NCI-H1436 (cell line): Measurements from ENCODE around the gene CMTM3.
A peak's percentile ranks its signal among the peaks of the same experiment; 100 is the strongest.
"Not testable (repeated sequence)": the region's sequence is repeated elsewhere in the genome, so short reads cannot be mapped to it uniquely, and the experiment has no call there.

Source experiments
- DNase-seq: peaks from one replicate; lab custom pipeline; 2025; lab: John Stamatoyannopoulos, UW

Gene CMTM3

DNA sequence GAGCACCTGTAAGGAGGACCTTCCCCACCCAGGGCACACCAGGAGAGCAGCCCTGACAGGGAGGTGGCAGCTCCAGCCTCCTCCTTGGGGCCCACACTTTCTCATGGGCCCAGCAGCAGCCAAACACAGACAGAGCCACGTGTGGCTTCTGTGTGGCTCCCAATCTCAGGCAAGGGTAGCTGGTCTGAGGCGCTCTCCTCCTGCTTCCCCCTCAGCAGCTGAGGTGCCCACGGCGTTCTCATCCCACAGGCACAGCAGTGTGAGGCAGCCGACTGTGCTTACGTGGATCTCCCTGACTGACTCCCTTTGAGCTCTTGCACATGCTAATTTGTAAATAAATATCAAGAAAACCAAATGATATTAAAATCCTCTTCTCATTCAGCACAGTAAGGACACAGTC lies 30.9 kb downstream of the CMTM3 start:
- DNase-seq, result no peak

DNA sequence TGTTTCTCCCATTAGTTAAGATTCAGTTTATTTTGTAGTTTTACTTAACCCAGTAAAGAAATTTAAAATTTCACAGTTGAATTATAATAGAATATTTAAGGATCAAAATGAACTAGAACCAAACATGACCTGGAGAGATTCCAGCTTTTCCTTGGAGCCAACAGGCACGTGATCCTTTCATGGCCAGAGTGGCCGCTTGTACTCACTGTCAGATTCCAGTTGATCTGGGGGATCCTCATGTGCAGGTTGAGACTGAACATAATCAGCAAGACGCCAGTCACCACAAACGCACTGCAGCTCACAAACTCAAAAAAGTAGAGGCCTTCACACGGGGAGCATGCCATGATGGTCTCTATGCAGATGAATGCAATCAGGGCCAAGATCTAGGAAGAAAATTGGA lies 31.7 kb downstream of the CMTM3 start:
- no peak for DNase-seq

DNA sequence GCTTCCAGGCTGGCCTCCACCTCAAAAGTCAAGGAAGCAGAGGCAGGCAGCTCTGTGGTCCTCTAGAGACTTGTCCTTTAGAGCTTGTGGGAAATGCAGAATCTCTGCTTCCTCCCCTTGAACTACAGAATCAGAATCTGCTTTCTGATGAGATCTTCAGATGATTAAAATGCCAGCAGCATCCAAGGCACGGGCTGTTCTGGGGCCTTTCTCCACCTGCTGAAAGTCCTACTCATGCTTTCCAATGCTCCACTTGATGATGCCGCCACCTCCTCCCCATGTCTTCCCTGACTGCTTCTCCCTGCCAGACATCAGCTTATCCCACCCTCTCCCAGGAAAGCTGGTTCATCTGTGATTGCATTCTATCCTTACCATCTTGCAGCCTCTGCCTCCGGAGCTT lies 33.3 kb downstream of the CMTM3 start:
- DNase-seq, result no peak

DNA sequence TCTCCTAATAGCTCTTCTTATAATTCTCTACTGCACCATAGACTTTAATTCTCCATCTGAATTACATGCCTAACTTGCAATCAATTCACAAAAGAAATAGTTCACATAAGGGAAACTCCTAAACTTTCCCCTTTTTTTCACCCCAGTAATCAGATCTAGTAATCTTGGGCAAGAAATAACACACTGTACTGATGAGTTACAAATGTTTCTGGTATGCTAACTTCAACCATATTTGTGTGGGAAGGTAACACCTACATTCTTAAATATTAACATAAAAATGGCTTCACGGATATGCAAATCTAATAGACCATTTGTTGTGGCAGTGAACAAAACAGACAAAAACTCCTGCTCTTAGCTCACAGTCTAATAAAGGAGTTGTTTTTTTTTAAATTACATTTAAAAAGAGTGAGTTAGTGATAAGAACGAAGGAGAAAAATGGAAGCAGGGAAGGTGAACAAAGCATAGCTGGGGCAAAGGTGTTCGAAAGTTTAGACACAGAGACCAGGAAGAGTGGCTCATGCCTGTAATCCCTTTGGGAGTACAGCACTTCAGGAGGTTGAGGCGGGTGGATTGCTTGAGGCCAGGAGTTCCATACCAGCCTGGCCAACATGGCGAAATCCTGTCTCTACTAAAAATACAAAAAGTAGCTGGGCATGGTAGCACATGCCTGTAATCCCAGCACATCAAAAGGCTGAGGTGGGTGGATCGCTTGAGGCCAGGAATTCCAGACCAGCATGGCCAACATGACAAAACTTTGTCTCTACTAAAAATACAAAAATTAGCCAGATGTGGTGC lies 34.8 kb downstream of the CMTM3 start:
- no peak for DNase-seq

DNA sequence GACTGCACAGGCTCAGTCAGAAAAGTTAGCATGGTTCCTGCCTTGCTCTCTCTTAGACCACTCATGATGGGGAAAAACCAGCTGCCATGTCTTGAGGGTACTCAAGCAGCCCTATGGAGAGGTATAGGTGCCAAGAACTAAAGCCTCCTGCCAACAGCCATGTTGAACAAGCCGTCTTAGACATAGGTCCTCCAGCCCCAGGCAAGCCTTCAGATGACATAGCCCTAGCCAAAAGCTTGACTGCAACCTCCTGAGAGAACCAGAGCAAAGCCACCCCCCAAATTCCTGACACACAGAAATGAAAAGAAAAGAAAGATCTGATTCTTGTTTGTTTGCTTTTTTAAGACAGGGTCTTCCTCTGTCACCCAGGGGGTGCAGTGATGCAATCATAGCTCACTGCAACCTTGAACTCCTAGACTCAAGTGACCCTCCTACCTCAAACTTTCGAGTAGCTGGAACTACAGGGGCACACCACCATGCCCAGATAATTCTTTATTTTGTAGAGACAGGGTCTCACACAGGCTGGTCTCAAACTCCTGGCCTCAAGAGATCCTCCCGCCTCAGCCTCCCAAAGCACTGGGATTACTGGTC lies 36.3 kb downstream of the CMTM3 start:
- no peak for DNase-seq

DNA sequence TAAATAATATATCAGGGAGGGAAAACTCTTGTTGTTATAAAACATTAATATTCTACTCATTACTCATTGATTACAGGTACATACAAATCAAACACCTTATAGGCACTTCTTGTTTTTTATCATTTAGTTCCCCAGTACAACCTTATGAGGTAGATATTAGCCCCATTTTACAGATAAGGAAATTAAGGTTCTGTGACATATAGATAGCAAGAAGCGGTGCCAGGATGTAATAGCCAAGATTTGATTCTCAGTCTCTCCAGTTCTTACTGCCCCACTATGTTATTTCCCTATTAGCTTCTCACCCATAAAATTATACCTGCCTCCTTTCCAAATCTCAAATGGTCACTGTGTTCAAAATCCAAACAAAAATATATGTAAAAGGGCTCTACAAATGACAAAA lies 36.9 kb downstream of the CMTM3 start:
- DNase-seq, result no peak

DNA sequence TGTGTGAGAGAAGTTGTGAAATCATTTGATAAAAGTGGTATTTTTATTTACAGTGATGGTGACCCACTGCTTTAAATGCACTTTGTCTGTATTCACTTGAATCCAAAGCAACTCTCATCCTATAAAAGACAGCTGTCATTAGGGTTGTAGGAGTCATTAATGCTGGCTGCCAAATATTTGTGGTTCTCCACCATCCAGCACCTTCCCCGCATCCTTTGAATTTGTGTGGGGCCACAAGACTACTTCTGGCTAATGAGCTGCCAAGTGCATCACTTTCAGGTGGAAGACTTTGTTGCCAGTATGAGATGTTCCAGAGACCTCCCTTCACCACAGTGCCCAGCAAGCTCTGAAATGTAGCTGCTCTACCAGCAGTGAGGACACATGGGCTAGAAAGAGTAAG lies 43.4 kb downstream of the CMTM3 start:
- no peak for DNase-seq

DNA sequence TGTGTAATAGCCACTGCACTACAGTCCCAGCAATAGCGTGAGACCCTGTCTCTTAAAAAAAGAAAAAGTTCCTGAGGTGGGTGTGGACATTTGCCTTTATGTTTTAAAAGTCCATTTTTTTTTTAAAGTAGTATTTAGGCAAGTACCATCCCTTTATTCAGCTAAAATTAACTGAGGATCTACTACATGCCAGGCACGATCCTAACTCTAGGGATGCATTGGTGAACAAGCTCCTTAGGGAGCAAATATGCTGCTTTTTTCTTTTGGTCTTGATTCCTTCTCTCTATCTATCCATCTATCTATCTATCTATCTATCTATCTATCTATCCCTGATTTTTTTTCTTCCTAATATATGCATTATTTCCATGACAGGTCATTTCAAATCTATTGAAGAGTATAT lies 44.7 kb downstream of the CMTM3 start:
- DNase-seq, result no peak

DNA sequence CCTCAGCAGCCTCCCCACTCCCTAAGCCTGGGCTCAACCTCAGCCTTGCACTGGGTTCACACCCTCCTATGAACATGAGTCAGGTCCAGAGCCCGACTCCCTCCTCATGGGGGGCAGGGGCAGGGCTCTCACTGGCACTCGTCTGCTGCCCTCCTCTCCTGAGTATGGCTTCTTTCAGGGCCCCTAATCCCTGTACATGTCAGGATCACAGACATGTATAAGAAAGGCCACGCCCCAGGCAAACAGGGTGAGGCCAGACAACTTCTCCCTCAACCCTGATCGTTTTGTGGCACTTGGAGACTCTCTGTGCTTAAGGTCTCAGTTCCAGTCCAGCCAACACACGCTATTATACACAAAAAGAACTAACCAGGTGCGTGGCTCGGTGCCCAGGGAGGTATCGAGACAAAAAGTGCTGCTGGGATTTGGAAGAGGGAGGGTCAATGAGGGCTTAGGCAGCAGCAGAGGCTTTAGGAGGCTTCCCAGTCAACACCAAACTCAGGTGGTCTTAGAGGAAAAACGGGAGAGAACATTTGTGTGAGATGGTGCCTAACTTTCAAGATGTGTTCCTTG lies 45.2 kb downstream of the CMTM3 start:
- DNase-seq, result no peak

DNA sequence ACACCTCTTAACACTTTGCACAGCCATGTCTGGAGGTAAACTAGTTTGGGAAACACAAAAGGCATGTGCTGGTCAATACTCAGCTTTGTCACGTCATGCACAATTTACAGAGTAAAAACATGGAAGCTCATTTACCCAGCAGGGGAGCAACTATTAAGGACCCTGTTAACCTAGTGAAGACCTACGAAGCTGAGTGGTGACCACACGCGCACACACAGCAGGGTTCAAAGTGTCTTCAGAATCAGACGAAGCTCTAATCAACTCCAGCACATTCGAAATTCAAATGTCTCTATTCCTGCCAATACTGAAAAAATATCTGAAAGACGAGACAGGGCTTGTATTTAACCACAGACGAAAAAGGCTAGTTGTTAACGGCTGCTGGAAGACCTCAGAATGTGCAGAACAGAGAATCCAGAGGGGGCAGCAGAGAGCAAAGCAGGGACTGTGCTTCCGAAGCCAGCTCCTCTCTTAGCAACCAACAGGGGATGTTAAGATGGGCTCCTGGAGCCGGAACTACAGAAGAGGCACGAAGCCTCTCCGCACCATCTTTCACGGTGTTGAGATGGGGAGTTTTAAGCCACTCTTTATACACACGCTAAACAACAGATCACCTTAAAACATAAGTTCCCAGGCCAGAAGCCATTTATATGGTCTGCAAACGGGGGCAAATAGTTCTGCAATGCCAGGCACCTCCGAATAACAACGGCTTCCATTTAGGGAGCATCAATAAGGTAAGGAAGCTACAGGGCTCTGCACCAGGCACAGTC lies 46.4 kb downstream of the CMTM3 start:
- DNase-seq, result peak; percentile 62

DNA sequence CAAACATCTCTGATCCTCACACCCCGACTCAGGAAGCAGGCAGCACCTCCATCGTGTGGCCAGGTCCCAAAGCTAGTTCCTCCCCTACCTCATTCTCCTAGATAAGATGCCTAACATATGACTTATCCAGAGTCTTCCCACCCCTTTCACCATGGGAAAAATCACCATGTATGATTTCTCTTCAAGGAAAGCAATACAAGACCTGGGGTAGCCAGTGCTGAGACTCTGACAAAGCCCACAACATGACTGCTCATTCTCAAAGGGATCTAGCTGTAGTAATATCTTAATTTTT lies 46.9 kb downstream of the CMTM3 start:
- no peak for DNase-seq

DNA sequence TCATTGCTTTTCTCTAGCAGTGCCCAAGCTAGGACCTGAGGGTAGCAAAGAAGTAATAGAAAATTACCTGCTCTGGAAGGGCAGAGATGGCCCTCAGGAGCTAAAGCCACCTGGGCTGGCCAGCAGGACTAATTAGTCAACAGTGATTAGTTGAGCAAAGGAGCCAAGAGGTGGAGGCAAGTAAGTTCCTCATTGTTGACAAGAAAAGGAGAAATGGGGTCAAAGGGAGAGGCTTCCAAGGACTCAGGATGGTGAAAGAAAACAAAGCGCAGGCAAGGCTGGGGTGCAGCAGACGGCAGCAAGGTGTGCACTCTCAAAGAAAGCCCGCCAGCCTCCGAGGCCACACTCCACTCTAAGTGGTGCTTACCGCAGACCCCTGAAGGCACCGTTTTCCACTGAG lies 47.5 kb downstream of the CMTM3 start:
- DNase-seq, result no peak

DNA sequence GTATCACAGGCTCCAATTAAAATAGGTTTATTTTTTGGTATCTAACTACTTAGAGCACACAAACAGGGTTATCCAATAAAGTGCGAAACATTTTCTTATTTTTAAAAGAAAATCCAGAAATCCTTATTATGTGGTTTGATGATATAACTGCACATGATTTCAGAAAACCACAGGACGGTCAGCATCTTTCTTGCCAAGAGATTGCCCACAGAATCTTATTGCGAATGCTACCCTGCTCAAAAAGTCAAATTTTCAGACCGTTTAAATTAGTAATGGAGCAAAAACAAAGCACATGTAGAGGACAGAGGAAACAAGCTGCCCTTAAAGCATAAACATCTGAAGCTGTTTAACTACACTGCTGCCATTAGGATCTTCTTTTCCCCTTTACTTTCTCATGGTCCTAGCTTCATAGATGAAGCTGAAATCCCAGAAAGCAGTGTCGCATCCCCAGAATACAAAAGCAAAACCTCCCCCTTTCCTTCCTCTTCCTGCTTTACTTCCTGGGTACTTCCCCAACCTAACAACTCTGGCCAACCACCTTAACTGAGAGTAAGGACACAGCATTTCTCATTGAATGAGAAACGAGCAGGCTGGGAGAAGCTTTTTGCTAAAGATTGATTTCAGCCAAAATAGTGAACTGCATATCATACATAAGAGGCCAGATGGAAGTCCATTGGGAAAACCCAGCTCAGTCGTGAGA lies 48.3 kb downstream of the CMTM3 start:
- no peak for DNase-seq

DNA sequence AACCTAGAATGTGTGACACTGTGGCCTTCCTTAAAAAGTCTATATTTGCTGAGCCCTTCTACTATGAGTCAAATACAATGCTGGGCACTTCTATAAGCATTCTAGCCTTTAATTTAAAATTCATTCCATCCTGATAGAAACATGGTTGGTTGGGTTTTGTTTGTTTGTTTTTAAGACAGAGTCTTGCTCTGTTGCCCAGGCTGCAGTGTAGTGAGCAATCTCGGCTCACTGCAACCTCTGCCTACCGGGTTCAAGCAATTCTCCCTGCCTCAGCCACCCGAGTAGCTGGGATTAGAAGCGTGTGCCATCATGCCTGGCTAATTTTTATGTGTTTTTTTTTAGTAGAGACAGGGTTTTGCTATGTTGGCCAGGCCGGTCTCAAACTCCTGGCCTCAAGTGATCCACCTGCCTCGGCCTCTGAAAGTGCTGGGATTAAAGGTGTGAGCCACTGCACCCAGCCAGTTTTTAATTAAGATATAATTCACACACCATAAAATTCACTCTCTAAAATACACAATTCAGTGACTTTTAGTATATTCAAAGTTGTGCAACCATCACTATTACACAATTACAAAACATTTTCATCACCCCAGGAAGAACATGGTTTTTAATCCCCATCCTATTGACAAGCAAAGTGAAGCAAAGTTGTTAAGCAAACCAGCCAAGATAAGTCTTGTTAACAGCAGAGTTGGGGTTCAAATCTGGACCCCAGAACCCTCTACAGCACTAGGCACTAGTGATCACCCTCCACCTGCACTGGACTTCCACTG lies 49.3 kb downstream of the CMTM3 start:
- DNase-seq, result no peak

DNA sequence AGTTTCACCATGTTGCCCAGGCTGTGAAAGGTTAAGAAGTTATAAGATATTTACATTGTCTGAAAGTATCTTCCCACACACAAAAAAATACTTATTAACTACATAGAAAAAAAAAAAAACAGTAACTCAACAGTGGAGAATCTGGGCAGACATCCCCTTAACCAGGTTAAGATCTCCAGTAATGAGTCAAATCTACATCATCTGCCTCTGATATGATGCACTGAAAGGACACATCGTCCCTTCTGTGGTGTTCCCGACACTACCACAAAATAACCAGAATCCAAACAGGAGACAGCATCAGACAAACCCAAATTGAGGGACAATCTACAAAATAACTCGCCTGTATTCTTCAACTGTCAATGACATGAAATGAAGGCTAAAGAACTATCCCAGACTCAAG lies 52.0 kb downstream of the CMTM3 start:
- DNase-seq, result no peak

DNA sequence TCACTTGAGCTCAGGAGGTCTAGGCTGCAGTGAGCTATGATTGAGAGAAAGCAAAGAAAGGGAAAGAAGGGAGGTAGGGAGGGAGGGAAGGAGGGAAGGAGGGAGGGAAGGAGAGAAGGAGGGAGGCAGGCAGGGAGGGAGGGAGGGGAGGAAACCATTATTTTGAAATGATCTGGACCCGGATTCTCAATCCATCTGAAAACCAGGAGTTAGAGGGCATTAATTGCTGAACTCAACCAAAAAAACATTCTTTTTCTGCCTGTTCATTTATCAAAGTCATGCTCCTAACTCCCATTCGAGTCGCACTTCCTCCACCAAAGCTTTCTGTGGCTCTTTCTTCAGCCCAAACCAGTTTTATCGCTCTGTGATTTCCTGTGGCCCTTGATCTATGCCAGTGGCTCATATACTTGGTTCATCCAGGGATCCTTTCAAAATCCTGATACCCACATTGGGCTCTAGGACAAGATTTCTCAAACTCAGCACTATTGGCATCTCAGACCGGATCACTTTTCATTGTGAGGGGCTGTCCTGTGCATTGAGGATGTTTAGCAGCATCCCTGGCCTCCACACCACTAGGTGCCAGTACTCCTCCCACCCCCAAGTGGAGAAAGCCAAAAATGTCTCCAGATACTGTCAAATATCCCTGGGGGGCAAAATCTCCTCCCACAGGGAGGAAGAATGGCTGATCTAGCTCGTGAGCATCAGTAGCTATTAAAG lies 53.8 kb downstream of the CMTM3 start:
- DNase-seq, result no peak

DNA sequence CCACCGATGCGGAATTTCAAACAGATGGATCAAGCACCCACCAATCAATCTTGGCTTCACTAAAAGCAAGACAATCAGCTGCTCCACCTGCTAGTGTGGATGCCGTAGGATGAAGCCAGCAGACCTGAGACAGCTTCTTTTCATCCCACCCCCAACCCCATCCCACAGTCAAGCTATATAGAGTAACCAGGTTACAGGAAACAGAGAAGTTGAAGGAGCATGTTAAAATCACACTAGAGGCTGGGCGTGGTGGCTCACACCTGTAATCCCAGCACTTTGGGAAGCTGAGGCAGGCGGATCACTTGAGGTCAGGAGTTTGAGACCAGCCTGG lies 54.3 kb downstream of the CMTM3 start:
- no peak for DNase-seq

DNA sequence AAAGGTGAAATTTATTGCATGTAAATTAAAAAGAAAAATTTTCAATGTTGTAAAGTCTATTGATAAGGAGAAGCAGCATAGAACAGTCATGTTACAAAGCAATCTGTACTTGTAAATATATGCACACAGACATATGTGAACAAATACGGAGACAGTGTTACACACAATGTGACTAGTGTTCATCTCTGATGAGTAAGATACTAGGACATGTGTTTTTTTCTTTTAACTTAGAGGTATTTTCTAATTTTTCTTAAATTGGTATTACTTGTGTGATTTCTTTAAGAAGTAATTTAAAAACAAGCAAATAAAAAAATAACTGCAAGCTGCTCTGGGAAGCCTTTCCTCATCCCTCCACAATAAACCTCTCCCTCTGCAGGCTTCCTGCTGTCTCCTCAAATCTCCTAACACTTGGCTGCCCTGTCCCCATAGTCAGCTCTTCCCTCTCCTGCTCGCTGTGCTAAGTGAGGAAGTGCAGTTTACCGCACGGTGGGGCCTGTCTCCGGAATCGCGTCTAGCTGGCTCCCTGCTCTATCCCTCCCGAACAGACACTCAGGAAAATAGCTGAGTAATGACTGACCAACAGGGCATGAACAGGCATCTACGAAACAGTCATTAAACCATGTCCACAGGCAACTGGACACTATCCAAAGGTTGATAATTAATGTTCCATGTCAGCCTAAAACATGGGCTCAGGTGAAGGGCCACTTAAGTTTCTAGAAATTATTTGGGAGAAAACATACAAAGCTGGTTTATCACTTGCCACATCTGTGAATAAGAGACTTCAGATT lies 56.1 kb downstream of the CMTM3 start:
- DNase-seq, result no peak

DNA sequence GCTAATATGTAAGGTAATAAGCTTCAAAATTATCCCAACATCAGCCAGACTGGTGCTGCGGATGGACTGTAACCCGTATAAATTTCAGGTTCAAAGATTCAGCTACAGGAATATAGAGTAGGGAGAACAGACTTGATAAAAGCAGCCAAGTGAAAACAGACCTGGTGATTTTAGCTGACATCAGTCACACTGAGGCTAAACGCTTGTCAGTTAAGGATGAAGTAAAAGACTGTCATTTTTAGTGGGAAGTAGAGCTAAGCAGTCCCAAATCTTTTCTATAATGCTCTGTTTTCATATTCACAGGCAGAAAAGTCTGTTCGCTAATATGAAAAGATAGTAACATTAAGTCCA lies 56.7 kb downstream of the CMTM3 start:
- DNase-seq, result no peak

DNA sequence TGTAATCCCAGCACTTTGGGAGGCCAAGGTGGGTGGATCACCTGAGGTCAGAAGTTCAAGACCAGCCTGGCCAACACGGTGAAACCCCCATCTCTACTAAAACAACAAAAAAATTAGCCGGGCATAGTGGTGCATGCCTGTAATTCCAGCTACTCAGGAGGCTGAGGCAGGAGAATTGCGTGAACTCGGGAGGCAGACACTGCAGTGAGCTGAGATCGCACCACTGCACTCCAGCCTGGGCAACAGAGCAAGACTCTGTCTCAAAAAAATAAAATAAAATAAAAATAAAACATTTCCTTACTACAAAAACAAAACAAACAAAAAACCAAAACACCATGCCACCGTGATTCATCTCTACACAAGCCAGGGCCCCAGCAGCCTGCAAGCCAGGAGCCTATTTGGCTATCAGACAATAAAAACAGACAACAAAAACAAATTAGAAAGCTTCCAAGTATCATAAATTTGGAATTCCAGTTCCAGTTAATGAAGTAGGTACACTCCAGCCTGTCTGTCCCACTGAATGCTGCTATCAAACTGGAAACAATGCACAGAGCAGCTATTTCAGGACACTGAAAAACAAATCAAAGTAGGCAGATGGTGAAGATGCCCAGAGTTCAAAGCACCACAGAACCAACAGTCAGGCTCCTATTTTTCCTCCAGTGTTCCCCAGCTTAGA lies 57.3 kb downstream of the CMTM3 start:
- DNase-seq, result not testable (repeated sequence)
